HK-2 (cell line): ENCODE results near the gene PHACTR1.
"Not testable (repeated sequence)": the region's sequence is repeated elsewhere in the genome, so short reads cannot be mapped to it uniquely, and the experiment has no call there.

Source experiments
- DNase-seq: peaks from one replicate; pipeline ENCODE4 v3.0.0-alpha.2; 2018; ENCODE audit not compliant: unreplicated experiment

Gene PHACTR1

DNA sequence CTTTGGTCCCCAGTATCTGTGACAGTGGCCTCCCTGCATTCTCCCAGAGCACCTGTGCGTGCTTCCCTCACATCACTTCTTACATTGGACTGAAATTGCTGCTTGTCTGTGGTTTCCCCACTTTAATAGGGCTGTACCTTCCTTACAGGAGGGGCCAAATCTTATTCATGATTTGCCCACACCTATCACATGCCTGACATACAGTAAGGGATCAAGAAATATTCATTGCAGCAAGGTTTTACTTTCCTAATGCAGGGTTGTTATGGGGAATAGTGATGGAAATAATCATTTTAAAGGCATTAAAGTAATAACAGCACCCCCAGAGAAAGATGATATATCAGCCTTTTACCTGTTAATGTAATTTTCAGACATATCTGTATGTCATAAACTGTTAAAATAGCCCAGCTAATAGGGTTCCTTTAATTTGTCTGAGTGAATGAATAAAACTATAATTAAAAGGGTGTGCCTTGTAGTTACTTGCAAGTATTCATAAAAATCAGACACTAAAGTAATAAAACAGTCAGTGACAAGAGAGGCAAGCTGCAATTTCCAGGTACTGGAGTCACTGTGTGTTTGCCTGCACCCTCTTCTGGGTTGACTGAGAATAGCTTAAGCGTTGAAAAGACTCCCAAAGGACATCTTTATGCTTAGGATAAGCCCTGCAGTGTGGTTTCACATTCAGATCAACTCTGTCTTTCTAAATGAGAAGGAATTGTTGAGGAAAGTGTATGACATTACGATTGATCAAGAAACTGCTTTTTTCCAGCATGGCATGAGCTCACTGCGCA, 182.7 kb downstream of the PHACTR1 start:
- no peak for DNase-seq

DNA sequence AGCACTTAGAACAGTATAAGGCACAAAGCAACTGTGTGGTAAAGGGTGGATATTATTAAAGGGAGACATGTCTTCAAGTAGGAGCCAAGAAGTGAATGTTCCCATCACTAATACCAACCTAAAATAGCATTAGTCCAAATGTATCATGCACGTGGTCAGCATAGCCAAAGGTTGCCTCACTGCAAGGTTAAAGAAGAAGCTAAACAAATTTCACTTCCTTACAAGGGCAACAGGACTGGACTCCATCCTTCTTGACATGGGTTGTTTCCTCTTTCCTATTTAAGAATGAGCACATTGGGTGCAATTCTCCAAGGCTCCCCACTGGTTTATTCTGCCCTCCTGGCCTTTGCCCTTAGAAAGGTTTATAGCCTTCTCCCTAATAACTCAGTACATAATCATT, 186.7 kb downstream of the PHACTR1 start:
- DNase-seq: no peak

DNA sequence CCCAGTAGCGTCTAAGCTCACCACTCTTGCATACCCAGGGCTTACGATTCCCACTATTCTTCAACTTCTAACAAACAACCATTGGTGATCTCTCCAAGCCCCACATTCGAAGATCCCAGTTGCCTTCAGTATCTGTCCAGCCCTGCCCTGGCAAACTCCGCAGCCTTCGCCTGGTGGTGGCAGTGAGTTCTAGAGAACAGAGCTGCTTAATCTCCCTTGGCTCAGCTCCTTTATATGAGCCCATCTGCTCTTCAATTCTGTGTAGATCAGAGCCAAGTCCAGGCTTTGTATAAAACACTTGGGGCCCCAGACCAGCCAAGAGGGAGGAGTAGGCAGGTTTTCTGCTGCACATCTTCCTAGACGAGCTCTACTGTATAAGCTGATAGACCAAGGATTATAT, 193.3 kb downstream of the PHACTR1 start:
- no peak for DNase-seq

DNA sequence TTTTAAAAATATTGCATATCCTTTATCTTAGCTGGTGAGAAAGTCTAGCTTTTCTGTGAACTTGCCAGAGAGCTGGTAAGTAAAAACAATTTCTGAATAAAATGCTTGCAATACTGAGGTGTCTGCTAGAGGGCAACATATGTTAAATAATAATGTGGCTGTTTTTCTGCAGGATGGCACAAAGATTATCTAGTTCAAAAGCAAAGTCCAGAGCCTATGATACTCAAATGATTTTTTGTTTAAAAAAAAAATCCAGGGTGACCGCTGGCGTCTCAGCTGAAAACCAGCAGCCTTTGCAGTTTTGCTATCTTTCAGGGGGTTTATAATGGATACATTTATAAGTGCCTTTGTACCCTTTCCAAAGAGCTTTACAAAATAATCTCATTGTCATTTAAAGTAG, 194.9 kb downstream of the PHACTR1 start:
- DNase-seq: no peak

DNA sequence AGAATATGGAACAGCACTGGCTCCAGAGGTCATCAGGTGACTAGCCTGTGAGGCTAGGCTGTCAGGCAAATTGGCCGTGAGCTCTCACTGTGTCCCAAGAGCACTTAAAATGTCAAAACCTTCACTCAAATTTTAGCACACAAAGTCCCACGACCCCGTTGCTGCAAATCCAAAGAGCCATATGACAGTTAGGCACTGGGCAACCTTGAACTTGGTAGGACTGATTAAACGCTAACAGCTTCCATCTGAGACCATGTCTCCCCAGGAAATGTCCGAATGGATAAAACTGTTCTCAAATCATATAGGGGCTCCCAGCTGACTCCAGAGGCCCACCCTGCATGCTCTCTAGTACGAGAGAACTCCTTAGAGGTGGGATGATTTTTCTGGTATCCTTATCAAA, 196.6 kb downstream of the PHACTR1 start:
- no peak for DNase-seq

DNA sequence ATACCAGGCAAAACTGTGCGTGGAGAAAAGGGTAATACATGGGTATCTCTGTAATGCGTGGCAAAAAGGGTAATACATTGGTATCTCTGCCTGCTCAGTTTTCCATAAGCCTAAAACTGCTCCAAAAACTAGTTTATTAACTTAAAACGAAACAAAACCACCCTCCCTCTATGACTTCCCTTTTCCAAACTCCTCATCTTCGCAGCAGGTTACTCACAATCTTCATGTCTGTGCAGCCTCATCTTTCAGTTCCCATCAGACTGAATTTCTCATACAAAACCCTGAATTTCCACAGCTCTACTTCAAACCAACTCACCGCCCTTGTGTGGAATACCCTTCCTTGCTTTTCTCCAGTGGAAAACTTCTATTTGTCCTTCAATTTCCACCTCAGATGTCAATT, 199.4 kb downstream of the PHACTR1 start:
- DNase-seq: no peak

DNA sequence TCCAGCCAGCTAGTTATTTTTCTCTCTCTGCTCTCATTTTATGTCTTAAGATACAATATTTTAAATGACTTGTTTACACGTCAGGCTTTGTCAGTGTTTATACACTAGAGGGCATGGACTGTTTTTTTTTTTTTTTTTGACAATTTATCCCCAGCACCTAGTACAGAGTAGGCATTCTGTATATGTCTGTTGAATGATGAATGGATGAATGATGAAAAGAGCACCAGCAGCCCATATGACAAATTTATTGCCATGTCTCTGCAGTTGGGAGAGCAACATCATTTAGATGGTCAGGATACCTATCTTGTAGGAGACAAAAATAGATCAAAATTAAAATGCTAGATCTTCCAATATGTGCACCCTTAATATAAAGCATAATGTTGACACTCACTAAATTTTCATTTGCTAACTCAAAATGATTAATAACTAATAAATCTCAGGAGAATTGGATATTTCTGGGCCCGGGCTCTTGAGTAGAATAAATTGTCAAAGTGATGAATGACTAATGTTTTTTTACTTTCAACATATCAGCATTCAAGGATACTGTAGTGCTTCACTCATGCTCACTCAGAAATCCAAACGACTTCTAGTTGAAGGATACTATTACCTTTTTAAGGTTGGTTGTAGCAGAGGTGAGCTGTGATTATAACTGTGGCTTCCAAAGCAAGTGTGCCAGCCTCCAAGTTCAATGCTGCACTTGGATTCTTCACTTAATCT, 200.0 kb downstream of the PHACTR1 start:
- no peak for DNase-seq

DNA sequence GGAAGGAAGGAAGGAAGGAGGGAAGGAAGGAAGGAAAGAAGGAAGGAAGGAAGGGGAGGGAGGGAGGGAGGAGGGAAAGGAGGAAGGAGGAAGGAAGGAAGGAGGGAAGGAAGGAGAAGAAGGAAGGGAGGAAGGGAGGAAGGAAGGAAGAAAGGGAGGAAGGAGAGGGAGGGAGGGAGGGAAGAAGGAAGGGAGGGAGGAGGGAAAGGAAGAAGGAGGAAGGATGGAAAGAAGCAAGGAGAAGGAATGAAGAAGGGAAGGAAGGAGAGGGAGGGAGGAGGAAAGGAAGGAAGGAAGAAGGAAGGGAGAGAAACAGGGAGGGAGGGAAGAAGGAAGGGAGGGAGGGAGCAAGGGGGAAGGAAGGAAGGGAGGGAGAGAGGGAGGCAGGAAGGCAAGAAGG, 204.9 kb downstream of the PHACTR1 start:
- DNase-seq: no peak

DNA sequence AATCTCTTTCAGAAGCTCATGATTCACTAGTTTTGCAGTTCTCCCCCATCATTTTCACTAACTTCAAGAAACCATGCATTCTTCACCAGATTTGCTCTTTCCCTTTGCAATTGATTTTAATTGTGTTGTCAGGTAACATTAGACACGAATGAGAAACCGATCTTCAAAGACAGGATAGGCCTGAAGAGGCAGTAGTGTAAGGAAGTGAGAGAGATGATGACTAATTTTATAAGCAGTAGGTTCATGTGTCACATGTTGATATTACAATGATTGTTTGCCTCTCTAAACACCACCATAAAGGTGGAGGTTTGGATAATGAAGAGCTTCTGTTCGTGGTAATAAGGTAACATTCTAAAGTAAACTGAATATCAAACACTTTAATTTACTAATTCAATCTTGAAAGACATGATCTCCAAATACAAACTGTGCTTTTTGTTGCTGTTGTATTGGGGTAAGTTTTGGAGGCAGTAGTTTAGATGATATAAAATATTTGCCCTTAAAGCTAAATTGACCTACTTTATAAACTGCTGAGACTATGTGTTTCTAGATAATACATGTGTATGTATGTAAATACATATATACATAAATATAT, 207.2 kb downstream of the PHACTR1 start:
- DNase-seq: no peak

DNA sequence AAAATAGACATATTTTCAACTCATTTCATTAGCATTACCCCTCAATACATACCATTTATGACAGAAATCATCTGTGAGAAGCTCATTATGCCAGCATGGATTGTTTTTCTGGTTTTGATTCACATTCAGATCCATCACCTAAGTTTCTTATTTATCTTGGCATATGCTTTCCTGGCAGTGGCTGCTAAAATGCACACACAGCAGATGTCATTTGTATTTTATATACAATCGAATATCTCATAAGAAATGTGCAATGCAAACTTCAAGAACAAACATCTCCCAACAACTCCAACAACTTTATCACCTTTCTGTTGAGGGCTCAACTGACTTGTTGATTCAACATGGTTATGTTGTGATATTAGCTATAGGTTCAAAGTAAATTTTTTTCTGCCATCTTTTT, 208.3 kb downstream of the PHACTR1 start:
- no peak for DNase-seq

DNA sequence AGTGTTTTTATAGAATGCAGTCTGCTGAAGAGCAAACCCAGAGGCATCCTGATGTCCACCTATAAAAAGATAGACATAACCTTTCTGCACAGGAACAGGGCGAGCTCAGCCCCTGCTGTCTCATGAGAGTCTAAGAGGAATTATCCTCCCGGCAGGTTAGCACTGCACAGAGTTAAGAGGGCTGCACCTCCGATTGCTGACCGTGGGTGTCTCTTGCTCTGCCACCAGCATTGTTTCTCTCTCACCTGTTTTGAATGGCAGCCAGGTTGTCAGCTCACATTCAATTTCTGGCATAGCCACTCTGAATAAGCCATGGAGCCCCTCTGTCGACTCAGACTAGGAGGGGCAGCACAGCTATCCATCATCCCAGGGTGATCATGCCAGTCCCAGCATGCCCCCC, 211.2 kb downstream of the PHACTR1 start:
- DNase-seq: no peak

DNA sequence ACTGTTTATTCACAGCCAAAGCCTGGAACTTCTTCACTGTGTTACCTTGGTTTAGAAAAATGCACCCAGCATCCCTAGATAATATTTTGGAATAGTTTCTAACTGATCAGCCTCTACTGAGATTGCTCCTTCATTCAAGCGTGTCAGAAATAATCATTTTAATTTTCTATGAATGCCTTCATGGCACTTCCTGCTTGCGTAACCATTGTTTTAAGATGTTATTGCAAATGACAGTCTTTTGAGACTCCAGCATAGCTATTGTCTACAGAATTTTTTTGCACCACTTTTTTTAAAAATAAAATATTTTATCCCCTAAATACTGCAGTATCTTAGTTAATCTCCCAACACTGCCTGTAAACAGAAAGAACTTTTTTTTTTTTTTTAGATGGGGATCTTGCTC, 213.1 kb downstream of the PHACTR1 start:
- DNase-seq: no peak

DNA sequence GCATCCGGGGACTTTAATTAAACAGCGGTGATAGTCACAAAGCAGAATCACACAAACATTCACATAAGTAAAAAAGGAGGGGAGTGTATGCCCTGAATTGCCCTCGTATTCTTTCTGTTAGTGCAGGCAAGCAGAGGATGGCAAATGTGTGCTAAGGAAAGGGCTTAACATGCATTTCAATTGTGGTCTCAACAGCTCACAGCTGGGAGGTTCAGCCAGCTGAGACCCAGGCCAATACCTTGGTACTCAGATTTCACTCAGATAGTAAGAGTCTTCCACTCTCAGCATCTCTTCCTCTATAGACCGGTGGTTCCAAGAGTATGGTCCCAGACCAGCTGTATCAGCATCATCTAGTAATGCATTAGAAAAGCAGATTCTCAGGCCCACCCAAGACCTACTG, 215.1 kb downstream of the PHACTR1 start:
- no peak for DNase-seq

DNA sequence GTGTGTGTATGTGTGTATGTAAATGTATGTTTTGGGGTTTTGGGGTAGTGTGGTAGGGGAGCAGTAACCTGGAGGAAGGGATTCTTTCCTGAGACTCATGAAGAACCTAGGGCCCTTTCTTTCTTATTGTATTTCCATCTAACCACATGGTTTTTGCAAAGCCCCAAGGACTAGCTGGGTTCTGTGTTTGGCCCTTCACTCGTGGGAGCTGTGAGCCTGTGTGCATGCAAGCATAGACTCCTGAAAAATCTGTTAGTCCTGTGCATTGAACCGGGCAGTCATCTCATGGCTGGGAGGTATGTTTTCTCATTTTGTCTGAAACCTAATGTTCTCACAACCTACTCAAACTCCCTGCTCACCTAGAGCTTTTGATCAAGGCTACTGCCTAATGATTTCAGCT, 219.1 kb downstream of the PHACTR1 start:
- no peak for DNase-seq

DNA sequence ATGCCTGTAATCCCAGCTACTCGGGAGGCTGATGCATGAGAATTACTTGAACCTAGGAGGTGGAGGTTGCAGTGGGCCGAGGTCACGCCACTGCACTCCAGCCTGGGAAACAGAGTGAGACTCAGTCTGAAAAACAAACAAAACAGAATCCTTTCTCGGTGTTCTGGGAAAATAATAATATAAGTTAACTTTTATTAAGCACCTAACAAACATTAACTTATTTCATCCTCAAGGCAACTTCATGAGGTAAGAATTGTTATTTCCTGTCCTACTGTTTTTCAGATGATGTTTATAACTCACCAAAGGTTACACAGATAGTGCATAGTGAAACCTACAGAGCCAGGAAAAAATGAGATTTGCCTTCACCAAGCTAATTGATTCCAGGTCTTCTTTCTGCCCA, 221.4 kb downstream of the PHACTR1 start:
- no peak for DNase-seq

DNA sequence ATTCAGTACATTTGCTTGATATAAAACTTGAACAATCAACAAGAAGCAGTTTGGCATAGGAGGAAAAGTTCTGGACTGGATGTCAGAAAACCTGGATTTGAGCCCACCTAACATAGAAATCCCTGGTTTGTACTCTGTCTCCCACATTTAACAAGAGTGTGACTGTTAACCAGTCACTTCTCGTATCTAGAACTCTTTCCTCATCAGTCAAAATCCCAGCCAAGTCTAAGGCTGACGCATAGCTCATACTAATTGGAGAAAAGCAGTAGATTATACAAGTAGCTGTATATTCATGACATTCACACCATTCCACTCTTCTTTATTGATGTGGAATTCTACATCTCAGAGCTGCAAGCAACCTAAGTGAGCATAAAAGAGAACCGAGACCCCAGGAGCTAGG, 222.7 kb downstream of the PHACTR1 start:
- DNase-seq: no peak

DNA sequence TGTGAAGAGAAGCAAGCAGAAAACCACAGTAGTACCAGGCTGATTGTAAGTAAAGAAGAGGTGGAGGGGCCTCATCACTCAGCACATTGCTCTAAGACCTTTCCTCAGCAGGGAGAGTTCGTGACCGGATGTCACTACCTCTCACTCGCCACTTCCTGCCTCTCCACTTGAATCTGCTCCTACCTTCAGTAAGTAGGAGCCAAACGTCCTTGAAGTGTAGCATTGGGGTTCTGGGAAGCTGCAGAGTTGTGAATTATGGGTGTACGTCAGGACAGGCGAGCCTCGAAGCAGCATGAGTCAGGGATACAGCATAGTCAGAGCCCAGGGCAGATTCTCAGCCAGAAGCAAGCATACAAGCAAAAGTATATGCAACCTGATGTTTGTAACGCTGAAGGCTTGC, 224.9 kb downstream of the PHACTR1 start:
- no peak for DNase-seq

DNA sequence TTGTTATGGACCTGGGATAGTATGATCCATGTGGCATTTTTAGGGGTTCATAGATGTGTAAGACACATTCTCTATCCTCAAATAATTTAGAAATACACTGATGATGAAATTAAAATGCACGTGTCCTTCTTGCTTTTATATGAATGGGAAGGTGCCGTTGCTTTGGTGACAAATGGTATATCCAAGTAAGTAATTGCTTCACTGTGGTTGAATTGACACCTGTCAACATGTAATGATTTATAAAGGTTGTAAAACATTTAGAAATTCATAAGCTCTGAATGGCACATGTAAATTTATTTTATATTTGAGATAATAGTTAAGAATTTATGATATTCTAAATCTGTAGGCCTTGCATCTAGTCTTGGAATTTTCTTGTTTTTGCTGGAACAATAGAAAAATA, 227.0 kb downstream of the PHACTR1 start:
- DNase-seq: no peak

DNA sequence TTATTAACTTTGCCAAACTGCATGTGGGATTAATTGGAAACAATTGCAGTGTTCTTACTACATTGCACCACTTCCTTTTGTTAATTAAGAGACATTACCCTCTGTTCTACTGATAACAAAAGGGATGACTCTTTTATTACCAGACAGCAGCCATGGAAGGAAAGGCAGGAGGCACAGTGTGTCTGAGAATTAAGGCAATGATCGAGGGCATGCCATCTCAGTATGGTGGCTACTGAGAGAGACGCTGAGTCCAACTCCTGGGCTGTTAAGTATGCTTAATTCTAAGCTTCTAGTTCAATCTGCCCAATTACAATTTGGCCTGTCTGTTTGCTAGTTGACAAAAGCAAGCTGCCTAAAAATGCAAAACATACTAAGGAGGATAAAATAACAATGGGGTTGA, 227.4 kb downstream of the PHACTR1 start:
- DNase-seq: no peak

DNA sequence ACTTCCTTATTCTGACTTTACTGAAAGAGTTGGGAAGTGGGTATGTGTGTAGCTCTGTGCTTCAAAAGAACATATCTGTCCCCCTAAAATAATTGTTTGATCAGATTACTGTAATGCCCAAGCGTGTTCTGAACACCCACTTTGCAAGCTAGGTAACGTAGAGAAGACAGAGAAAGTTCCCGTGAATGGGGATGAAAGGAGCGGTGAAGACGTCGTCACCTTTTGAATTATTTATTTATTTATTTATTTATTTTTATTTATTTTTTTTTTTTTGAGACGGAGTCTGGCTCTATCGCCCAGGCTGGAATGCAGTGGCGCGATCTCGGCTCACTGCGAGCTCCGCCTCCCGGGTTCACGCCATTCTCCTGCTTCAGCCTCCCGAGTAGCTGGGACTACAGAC, 228.0 kb downstream of the PHACTR1 start:
- not testable (repeated sequence) for DNase-seq

DNA sequence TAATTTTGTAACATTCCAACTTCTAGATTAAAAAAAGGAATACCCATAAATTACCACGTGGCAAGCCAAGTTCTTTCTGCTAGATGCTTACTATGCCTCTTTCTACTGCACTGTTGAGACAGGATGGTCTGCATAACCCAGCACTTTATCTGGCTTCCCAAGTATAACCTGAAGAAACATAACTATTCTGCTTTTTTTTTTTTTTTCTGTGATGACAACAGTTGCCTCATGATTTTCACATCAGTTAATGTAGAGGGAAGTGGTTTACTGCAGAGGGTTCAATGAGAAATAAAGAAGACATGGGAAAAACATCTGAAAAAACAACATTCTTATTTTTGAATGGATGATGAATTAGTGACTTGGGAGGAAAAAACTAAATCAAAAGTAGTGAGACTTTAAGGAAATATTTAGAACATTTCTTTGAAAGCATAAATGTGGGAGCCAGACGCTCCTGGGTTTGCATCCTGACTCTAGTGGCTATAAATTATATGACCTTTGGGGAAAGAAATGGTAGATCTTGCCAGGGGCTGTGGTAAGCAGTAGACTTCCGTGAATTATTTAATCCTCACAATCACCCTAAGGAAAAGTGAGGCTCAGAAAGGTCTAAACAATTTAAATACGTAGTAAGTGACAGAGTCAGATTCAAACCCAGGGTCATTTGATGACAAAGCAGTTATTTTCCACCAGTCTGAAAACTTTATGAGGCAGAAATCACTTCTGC, 230.7 kb downstream of the PHACTR1 start:
- DNase-seq: no peak

DNA sequence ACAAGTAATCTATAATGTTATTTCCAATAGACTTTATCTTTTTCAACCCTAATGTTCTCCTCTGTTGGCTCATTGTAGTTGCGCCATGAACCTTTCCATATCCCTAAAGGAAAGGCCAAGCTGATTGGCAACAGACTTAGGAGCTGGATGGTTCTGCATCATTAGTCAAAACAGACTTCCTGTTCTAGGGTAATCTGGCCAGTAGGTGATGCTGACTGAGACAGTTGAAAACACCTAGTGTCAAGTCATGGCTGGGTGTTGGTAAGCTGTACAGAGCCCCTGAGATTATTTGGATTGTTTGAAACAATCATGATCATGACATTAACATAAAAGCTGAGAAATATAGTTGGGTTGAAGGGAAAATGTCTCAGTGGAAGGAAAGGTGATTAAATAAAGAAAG, 231.4 kb downstream of the PHACTR1 start:
- DNase-seq: no peak

DNA sequence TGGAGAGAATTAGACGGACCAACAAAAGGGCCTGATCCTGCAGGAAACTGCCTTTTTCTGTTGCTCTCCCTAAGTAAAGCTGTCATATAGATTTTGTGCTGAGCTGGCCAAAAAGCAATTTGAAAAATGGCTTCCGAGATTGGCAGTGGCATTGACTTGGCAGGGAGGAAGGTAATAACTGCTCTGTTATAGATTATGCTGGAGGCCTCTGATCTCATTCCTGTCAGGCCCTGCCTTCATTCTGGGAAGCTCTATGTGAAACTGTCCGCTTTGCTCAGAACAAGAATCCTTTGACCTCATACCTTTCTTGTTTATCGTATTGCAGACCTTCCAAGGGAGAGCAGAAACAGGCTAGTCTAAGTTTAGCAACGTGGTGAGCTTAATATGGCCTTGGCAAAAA, 234.4 kb downstream of the PHACTR1 start:
- no peak for DNase-seq
